Activated CD4-positive, alpha-beta T cell treated with anti-CD3 and anti-CD28 coated beads, Interleukin-2, amount 50 U/mL, for 1 hour (primary cell): Measurements from ENCODE around the gene PRKCZ.
A peak's percentile ranks its signal among the peaks of the same experiment; 100 is the strongest.

Experiments
- DNase-seq: peaks from one replicate; pipeline ENCODE4 v3.0.0-alpha.2; 2020

PRKCZ gene

GRCh38 chr1:2199042-2199810 is 149.0 kb downstream of the PRKCZ start:
- DNase-seq: peak; percentile 71

GRCh38 chr1:2200308-2200943 is 150.2 kb downstream of the PRKCZ start:
- no peak for DNase-seq

GRCh38 chr1:2201062-2201461 is 150.9 kb downstream of the PRKCZ start:
- no peak for DNase-seq

GRCh38 chr1:2202008-2202575 is 151.9 kb downstream of the PRKCZ start:
- DNase-seq: no peak

- DNase-seq: no peak
Observed at GRCh38 chr1:2202843-2203601, 152.8 kb downstream of the PRKCZ start.

- DNase-seq: no peak
Observed at GRCh38 chr1:2203671-2204414, 153.6 kb downstream of the PRKCZ start.

GRCh38 chr1:2204415-2205190 is 154.4 kb downstream of the PRKCZ start:
- DNase-seq: no peak

- DNase-seq: peak; percentile 96
Observed at GRCh38 chr1:2205191-2205952, 155.2 kb downstream of the PRKCZ start.

- no peak for DNase-seq
Observed at GRCh38 chr1:2206813-2207487, 156.7 kb downstream of the PRKCZ start.

GRCh38 chr1:2208309-2209239 is 158.4 kb downstream of the PRKCZ start:
- no peak for DNase-seq

- DNase-seq: no peak
Observed at GRCh38 chr1:2209400-2210083, 159.3 kb downstream of the PRKCZ start.

- no peak for DNase-seq
Observed at GRCh38 chr1:2210084-2210653, 160.0 kb downstream of the PRKCZ start.

GRCh38 chr1:2210786-2211185 is 160.6 kb downstream of the PRKCZ start:
- no peak for DNase-seq

- DNase-seq: no peak
Observed at GRCh38 chr1:2212274-2212531, 162.0 kb downstream of the PRKCZ start.

GRCh38 chr1:2212532-2213491 is 162.6 kb downstream of the PRKCZ start:
- DNase-seq: peak; percentile 61

- no peak for DNase-seq
Observed at GRCh38 chr1:2213576-2214505, 163.6 kb downstream of the PRKCZ start.
